Hematopoietic multipotent progenitor cell treated with erythropoietin and hydrocortisone succinate and interleukin-3 and kit ligand, for 8 days (in vitro differentiated cells): Measurements from ENCODE around the gene SLC37A1.

Experiments
- DNase-seq: peaks from one replicate; pipeline ENCODE4 v3.0.0-alpha.2; 2015

SLC37A1 gene

GRCh38 chr21:42479582-42479981, 34.1 kb upstream of the SLC37A1 start:
- DNase-seq, result no peak

GRCh38 chr21:42480736-42481135, 32.9 kb upstream of the SLC37A1 start:
- no peak for DNase-seq

- no peak for DNase-seq
Measured at GRCh38 chr21:42481169-42481568, 32.5 kb upstream of the SLC37A1 start.

GRCh38 chr21:42484966-42485365, 28.7 kb upstream of the SLC37A1 start:
- DNase-seq, result no peak

- DNase-seq, result no peak
Measured at GRCh38 chr21:42486072-42486471, 27.6 kb upstream of the SLC37A1 start.

- DNase-seq, result no peak
Measured at GRCh38 chr21:42486531-42486930, 27.1 kb upstream of the SLC37A1 start.

GRCh38 chr21:42489006-42489563, 24.6 kb upstream of the SLC37A1 start:
- no peak for DNase-seq

- DNase-seq, result no peak
Measured at GRCh38 chr21:42489991-42490390, 23.7 kb upstream of the SLC37A1 start.

- DNase-seq, result peak; percentile 77
Measured at GRCh38 chr21:42490720-42491119, 22.9 kb upstream of the SLC37A1 start.

GRCh38 chr21:42491328-42491727, 22.3 kb upstream of the SLC37A1 start:
- no peak for DNase-seq

GRCh38 chr21:42492201-42492600, 21.5 kb upstream of the SLC37A1 start:
- DNase-seq, result no peak

- no peak for DNase-seq
Measured at GRCh38 chr21:42493109-42494060, 20.3 kb upstream of the SLC37A1 start.

- no peak for DNase-seq
Measured at GRCh38 chr21:42495027-42495426, 18.6 kb upstream of the SLC37A1 start.

GRCh38 chr21:42495765-42496119, 17.9 kb upstream of the SLC37A1 start:
- DNase-seq, result no peak

GRCh38 chr21:42496120-42496838, 17.4 kb upstream of the SLC37A1 start, which contains the start of gene RSPH1:
TSS of gene RSPH1 (minus strand) at chr21:42496224. CDS start at chr21:42496186, 38 bp downstream.
- peak; percentile 98 for DNase-seq

- no peak for DNase-seq
Measured at GRCh38 chr21:42496839-42497202, 16.8 kb upstream of the SLC37A1 start.

- no peak for DNase-seq
Measured at GRCh38 chr21:42498012-42498411, 15.6 kb upstream of the SLC37A1 start.

GRCh38 chr21:42499444-42500112, 14.1 kb upstream of the SLC37A1 start:
- DNase-seq, result no peak

GRCh38 chr21:42500225-42500624, 13.4 kb upstream of the SLC37A1 start:
- DNase-seq, result no peak

GRCh38 chr21:42500736-42501135, 12.9 kb upstream of the SLC37A1 start:
- DNase-seq, result no peak

GRCh38 chr21:42503711-42504110, 9.9 kb upstream of the SLC37A1 start:
- peak; percentile 91 for DNase-seq

- DNase-seq, result no peak
Measured at GRCh38 chr21:42505090-42505726, 8.4 kb upstream of the SLC37A1 start.

GRCh38 chr21:42507418-42507817, 6.2 kb upstream of the SLC37A1 start:
- DNase-seq, result no peak
